ENCODE data around the gene TBXAS1. TPM values are rescaled to one million over a fixed set of nuclear protein-coding genes. Genes with fewer than 3 reads are reported as not detected.

The TBXAS1 gene
- total and polyA plus RNA-seq, 2 donors (not counting 3 experiments of a cell fraction or from before 2014, with no cell fraction given): 2.1 to 4.3 TPM

- H3K36me3 ChIP-seq (ENCODE audit: control insufficient read depth in 2 of 2, extremely low read depth in 1 of 2, insufficient read depth in 2 of 2, low read length in 2 of 2): no peaks in the 10 kb centered on the region
- H3K4me3 ChIP-seq (replicated peaks in 1 of 3; ENCODE audit: insufficient read depth in 1 of 3, low read depth in 1 of 3, low read length in 3 of 3): no peak overlapping the region
- ChIA-PET CTCF (interaction anchor here (1.1 to 1.6 kb wide), 2 partner anchors 16 to 341 kb away, joined by 3 read pairs; no protein-coding TSS in a partner anchor), POLR2A (no interaction called here)
- H3K9me1 ChIP-seq (replicated peaks; ENCODE audit: control insufficient read depth, extremely low read depth, insufficient read depth, low read length): no peaks in the 10 kb centered on the region
- no peak overlapping the region for H3K9ac ChIP-seq (replicated peaks; ENCODE audit: extremely low read depth, insufficient read depth, low read length)
- DNase-seq (ENCODE audit: low read depth, low spot score): no peak
- no peak for TF ChIP-seq CTCF (IDR thresholded peaks at IDR 0.05; ENCODE audit: extremely low read depth in 1 of 2, insufficient read depth in 1 of 2, low read depth in 1 of 2, low read length in 2 of 2)
- TF ChIP-seq JUN (IDR thresholded peaks at IDR 0.05; ENCODE audit: borderline replicate concordance, insufficient read depth, insufficient read length, low read depth): no peak
- no peak overlapping the region for H3K4me2 ChIP-seq (ENCODE audit: insufficient read depth, low read length)
- no peak overlapping the region for H2AFZ ChIP-seq (ENCODE audit: low read depth, low read length)
- no peaks in the 10 kb centered on the region for H3K4me1 ChIP-seq (ENCODE audit: control insufficient read depth, extremely low read depth, insufficient read depth, low read length)
- peaks cover 0 to 3% of the 10 kb centered on the region in 2 experiments for H3K27me3 ChIP-seq (ENCODE audit: control insufficient read depth in 2 of 2, insufficient read depth in 2 of 2, low read length in 2 of 2)
- no peaks in the 10 kb centered on the region for H3K79me2 ChIP-seq (ENCODE audit: control insufficient read depth, insufficient read depth, low read length)
- no peaks in the 10 kb centered on the region for H3K9me3 ChIP-seq (replicated peaks; ENCODE audit: control insufficient read depth, insufficient read depth, low read length)
- dilution Hi-C loops (cut with MboI; ENCODE audit: extremely low pct_ligation_motif_present, low sequenced_read_pairs) (no loop called here), intact Hi-C loops (cut with micrococcal nuclease) (no loop called here)
- H3K27ac ChIP-seq (ENCODE audit: insufficient read depth, low read depth, low read length): no peak overlapping the region
- H4K20me1 ChIP-seq (replicated peaks; ENCODE audit: control insufficient read depth, extremely low read depth, insufficient read depth, low read length): no peaks in the 10 kb centered on the region
- no peak for FAIRE-seq
- BruUV-seq (replicated peaks): no TSS peak
Observed at GRCh38 chr7:139959285-139959628, 130.2 kb downstream of the TBXAS1 start.

DNA sequence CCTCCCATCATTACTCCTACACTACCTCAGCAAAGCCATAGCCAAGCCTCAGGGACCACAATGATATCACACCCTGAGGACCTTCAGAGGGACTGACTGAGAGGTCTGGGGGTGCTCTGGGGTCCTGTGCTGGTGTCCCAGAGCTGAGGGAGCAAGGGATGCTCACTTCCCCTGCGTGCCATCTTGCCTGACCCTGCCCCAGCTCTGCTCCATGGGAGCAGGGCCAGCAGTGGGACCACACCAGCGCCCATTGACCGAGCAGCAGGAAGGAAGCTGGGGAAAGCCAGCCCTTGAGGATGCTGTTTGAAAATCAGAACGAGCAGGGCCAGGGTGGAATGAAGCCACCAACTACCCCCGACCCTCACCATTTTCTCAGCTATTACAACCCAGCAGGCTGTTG is 130.7 kb downstream of the TBXAS1 start:
- Histone ChIP-seq H3K9ac (replicated peaks; ENCODE audit: extremely low read depth, insufficient read depth, low read length) (no peak overlapping the region), H4K20me1 (replicated peaks; ENCODE audit: control insufficient read depth, extremely low read depth, insufficient read depth, low read length) (no peaks in the 10 kb centered on the region), H3K9me3 (replicated peaks; ENCODE audit: control insufficient read depth, insufficient read depth, low read length) (no peaks in the 10 kb centered on the region), H3K27ac (ENCODE audit: insufficient read depth, low read depth, low read length) (no peak overlapping the region), H3K36me3 (ENCODE audit: control insufficient read depth in 2 of 2, extremely low read depth in 1 of 2, insufficient read depth in 2 of 2, low read length in 2 of 2) (no peaks in the 10 kb centered on the region), H3K79me2 (ENCODE audit: control insufficient read depth, insufficient read depth, low read length) (no peaks in the 10 kb centered on the region), H2AFZ (ENCODE audit: low read depth, low read length) (no peak overlapping the region), H3K4me1 (ENCODE audit: control insufficient read depth, extremely low read depth, insufficient read depth, low read length) (no peaks in the 10 kb centered on the region), H3K4me2 (ENCODE audit: insufficient read depth, low read length) (no peak overlapping the region), H3K9me1 (replicated peaks; ENCODE audit: control insufficient read depth, extremely low read depth, insufficient read depth, low read length) (no peaks in the 10 kb centered on the region), H3K27me3 (ENCODE audit: control insufficient read depth in 2 of 2, insufficient read depth in 2 of 2, low read length in 2 of 2) (peaks cover 0 to 3% of the 10 kb centered on the region in 2 experiments), H3K4me3 (replicated peaks in 1 of 3; ENCODE audit: insufficient read depth in 1 of 3, low read depth in 1 of 3, low read length in 3 of 3) (no peak overlapping the region)
- DNase-seq (ENCODE audit: low read depth, low spot score) (no peak), FAIRE-seq (no peak)
- ChIA-PET POLR2A (no interaction called here), CTCF (interaction anchor here (1.1 to 1.6 kb wide), 2 partner anchors 16 to 341 kb away, joined by 3 read pairs; no protein-coding TSS in a partner anchor)
- intact Hi-C loops (cut with micrococcal nuclease) (no loop called here), dilution Hi-C loops (cut with MboI; ENCODE audit: extremely low pct_ligation_motif_present, low sequenced_read_pairs) (no loop called here)
- TF ChIP-seq JUN (IDR thresholded peaks at IDR 0.05; ENCODE audit: borderline replicate concordance, insufficient read depth, insufficient read length, low read depth) (no peak), POLR2A (IDR thresholded peaks at IDR 0.05; ENCODE audit: low read depth, low read length) (no peak), FOS (IDR thresholded peaks at IDR 0.05; ENCODE audit: borderline replicate concordance, insufficient read depth, low read length) (no peak), POLR2AphosphoS5 (IDR thresholded peaks at IDR 0.05; ENCODE audit: insufficient read depth, low read depth, low read length) (no peak), MYC (IDR thresholded peaks at IDR 0.05; ENCODE audit: low read depth, low read length) (no peak), CTCF (IDR thresholded peaks at IDR 0.05; ENCODE audit: extremely low read depth in 1 of 2, insufficient read depth in 1 of 2, low read depth in 1 of 2, low read length in 2 of 2) (no peak), EZH2 (IDR thresholded peaks at IDR 0.05; ENCODE audit: borderline replicate concordance, low read depth, low read length, severe bottlenecking) (no peak), GATA2 (IDR thresholded peaks at IDR 0.05; ENCODE audit: insufficient read depth, insufficient read length, low read depth, low read length) (no peak)
- TF ChIP-seq, protein P1, sequence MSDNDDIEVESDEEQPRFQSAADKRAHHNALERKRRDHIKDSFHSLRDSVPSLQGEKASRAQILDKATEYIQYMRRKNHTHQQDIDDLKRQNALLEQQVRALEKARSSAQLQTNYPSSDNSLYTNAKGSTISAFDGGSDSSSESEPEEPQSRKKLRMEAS (IDR thresholded peaks at IDR 0.05; ENCODE audit: insufficient read depth, insufficient read length): no peak
- no TSS peak for BruUV-seq (replicated peaks)
